IMR-90 (cell line): Measurements from ENCODE around the gene AIMP1. TPM values are rescaled to one million over a fixed set of nuclear protein-coding genes. Genes with fewer than 3 reads are reported as not detected.

Experiments used
- ATAC-seq: fragments of 200-7000 bp; cut with Tn5 transposase; 2 replicates; pipeline ENCODE4 v1.9.1; 2020; ENCODE audit warnings: low read depth, mild to moderate bottlenecking, moderate library complexity
- BruUV-seq: library from RNA; stranded (reverse); fragments of 400-500 nt; replicated peaks from 2 replicates; lab custom pipeline; 2021; lab: Mats Ljungman, UMichigan
- CTCF ChIA-PET: fragments of 300-600 bp; formaldehyde crosslinking; extraction: SDS; loops from one replicate; lab custom pipeline; 2021; ENCODE audit warnings: antibody characterized with exemption; lab: Yijun Ruan, JAX
- POLR2A ChIA-PET: fragments of 300-600 bp; sonication (Branson Sonifier 250); formaldehyde crosslinking; loops from one replicate; lab custom pipeline; 2022; ENCODE audit warnings: antibody characterized with exemption; ENCODE audit not compliant: unreplicated experiment; lab: Charles Lee
- DNase-seq: peaks from one replicate; pipeline ENCODE4 v3.0.0; 2013
- H2AFZ ChIP-seq: replicated peaks from 2 replicates; pipeline ENCODE3; 2013; ENCODE audit warnings: low read length, mild to moderate bottlenecking; ENCODE audit not compliant: poor library complexity
- H2AK5ac ChIP-seq: 2 replicates; pipeline ENCODE4 v1.6.1; 2013; ENCODE audit warnings: low read depth, low read length, inconsistent platforms
- H2AK9ac ChIP-seq: replicated peaks from 2 replicates; pipeline ENCODE3; 2013; ENCODE audit warnings: mild to moderate bottlenecking, low read depth, low read length, moderate library complexity; ENCODE audit not compliant: poor library complexity
- H2BK120ac ChIP-seq: 2 replicates; pipeline ENCODE4 v1.6.1; 2013; ENCODE audit warnings: low read depth, low read length, inconsistent platforms
- H2BK15ac ChIP-seq: 3 replicates; pipeline ENCODE4 v1.6.1; 2013; ENCODE audit warnings: low read depth, low read length, inconsistent platforms
- H2BK20ac ChIP-seq: 2 replicates; pipeline ENCODE4 v1.6.1; 2013; ENCODE audit warnings: low read depth, mild to moderate bottlenecking, inconsistent platforms, low read length, moderate library complexity
- H2BK5ac ChIP-seq: 2 replicates; pipeline ENCODE4 v1.6.1; 2013; ENCODE audit warnings: mild to moderate bottlenecking, low read depth, low read length, inconsistent platforms; ENCODE audit not compliant: poor library complexity, severe bottlenecking
- H3K14ac ChIP-seq: replicated peaks from 2 replicates; pipeline ENCODE4 v1.6.1; 2013; ENCODE audit warnings: low read depth, low read length, inconsistent platforms
- H3K18ac ChIP-seq: 2 replicates; pipeline ENCODE4 v1.6.1; 2013; ENCODE audit warnings: low read depth, low read length, control low read depth
- H3K23ac ChIP-seq: 2 replicates; pipeline ENCODE4 v1.6.1; 2013; ENCODE audit warnings: low read depth, low read length, inconsistent platforms
- H3K27ac ChIP-seq: 2 replicates; pipeline ENCODE4 v1.5.1; 2013; ENCODE audit warnings: mild to moderate bottlenecking, control low read depth, low read length; ENCODE audit not compliant: insufficient read depth
- H3K27me3 ChIP-seq: 2 replicates; pipeline ENCODE4 v1.6.1; 2013; ENCODE audit warnings: low read length; ENCODE audit not compliant: control insufficient read depth, insufficient read depth
- H3K36me3 ChIP-seq: 2 replicates; pipeline ENCODE4 v1.6.1; 2013; ENCODE audit warnings: low read length, mixed read lengths; ENCODE audit not compliant: control insufficient read depth, insufficient read depth
- H3K4ac ChIP-seq: 2 replicates; pipeline ENCODE4 v1.6.1; 2013; ENCODE audit warnings: low read depth, low read length, inconsistent platforms
- H3K4me1 ChIP-seq: 2 replicates; pipeline ENCODE4 v1.6.1; 2013; ENCODE audit warnings: low read length, mixed read lengths; ENCODE audit not compliant: control insufficient read depth, insufficient read depth
- H3K4me2 ChIP-seq: 2 replicates; pipeline ENCODE4 v1.6.1; 2013; ENCODE audit warnings: low read depth, mild to moderate bottlenecking, control low read depth, low read length, moderate library complexity
- H3K4me3 ChIP-seq: 2 replicates; pipeline ENCODE4 v1.5.1; 2013; ENCODE audit warnings: low read depth, mild to moderate bottlenecking, control low read depth, low read length, moderate library complexity; ENCODE audit not compliant: insufficient read depth
- H3K56ac ChIP-seq: 2 replicates; pipeline ENCODE4 v1.6.1; 2013; ENCODE audit warnings: low read length, inconsistent platforms; ENCODE audit not compliant: insufficient read depth; ENCODE audit errors: extremely low read depth
- H3K79me1 ChIP-seq, 2 experiments: 2 replicates each; pipeline ENCODE4 v1.6.1; 2013; ENCODE audit warnings: low read length in 2 of 2, inconsistent platforms in 1 of 2, low read depth in 1 of 2
- H3K9ac ChIP-seq: 2 replicates; pipeline ENCODE4 v1.6.1; 2013; ENCODE audit warnings: low read depth, low read length, control low read depth
- H3K9me1 ChIP-seq: 2 replicates; pipeline ENCODE4 v1.6.1; 2013; ENCODE audit warnings: low read length, inconsistent platforms; ENCODE audit not compliant: insufficient read depth
- H3K9me3 ChIP-seq: 2 replicates; pipeline ENCODE4 v1.6.1; 2013; ENCODE audit warnings: low read length; ENCODE audit not compliant: control insufficient read depth, insufficient read depth
- H4K20me1 ChIP-seq: 2 replicates; pipeline ENCODE4 v1.6.1; 2013; ENCODE audit warnings: low read length, inconsistent platforms; ENCODE audit not compliant: insufficient read depth
- H4K5ac ChIP-seq: 2 replicates; pipeline ENCODE4 v1.6.1; 2013; ENCODE audit warnings: mild to moderate bottlenecking, low read depth, low read length, control low read depth
- H4K8ac ChIP-seq, 2 experiments: 2 replicates each; pipeline ENCODE4 v1.6.1; 2013; ENCODE audit warnings: low read depth in 2 of 2, low read length in 2 of 2, control low read depth in 1 of 2, inconsistent platforms in 1 of 2
- H4K91ac ChIP-seq: 2 replicates; pipeline ENCODE4 v1.6.1; 2013; ENCODE audit warnings: low read depth, low read length, inconsistent platforms; ENCODE audit not compliant: insufficient read depth
- CEBPB ChIP-seq: IDR thresholded peaks from 2 replicates; pipeline ENCODE4 v1.6.1; 2012; ENCODE audit warnings: low read depth, low read length, improper control_type of control experiment
- MAFK ChIP-seq: IDR thresholded peaks from 2 replicates; pipeline ENCODE4 v1.6.1; 2012; ENCODE audit warnings: low read depth, low read length, improper control_type of control experiment
- WGBS, 2 experiments: methylation state at CpG; one replicate each; pipeline versions ENCODE4 v1.1.5 to v1.1.7; 2013; ENCODE audit warnings: missing lambda C conversion rate in 2 of 2; ENCODE audit not compliant: insufficient read length in 1 of 2; ENCODE audit errors: extremely low coverage in 2 of 2; 5-methylcytosine and 5-hydroxymethylcytosine counted together
- dilution Hi-C: fragments of 300-500 bp; cut with HindIII; formaldehyde crosslinking; loops from one replicate; pipeline ENCODE4 v1.14.3; 2018; ENCODE audit warnings: low sequenced_read_pairs; ENCODE audit not compliant: unreplicated experiment
- in situ Hi-C: fragments of 300-500 bp; cut with MboI; formaldehyde crosslinking; loops from 3 replicates; pipeline ENCODE4 v1.14.3; 2019; ENCODE audit warnings: low sequenced_read_pairs, inconsistent platforms, mixed read lengths
- intact Hi-C: fragments of 100-400 bp; cut with micrococcal nuclease; formaldehyde crosslinking; loops from 2 replicates; pipeline ENCODE4 v1.10.0; 2022
- polyA plus RNA-seq, 3 experiments: library from polyadenylated mRNA; depleted of rRNA; stranded (reverse); fragments of >200 nt; gene quantifications; 2 replicates each; pipeline ENCODE4 v1.2.3, GENCODE V29; 2012; ENCODE audit warnings: low replicate concordance in 1 of 3
- total RNA-seq: library from RNA; depleted of rRNA; stranded (reverse); fragments of >200 nt; gene quantifications from 2 replicates; pipeline ENCODE4 v1.2.3, GENCODE V29; 2012

AIMP1 gene
- total and polyA plus RNA-seq, 2 of the 4 experiments (the other 2 are of a cell fraction), result 11.8 to 21.4 TPM

- no peak overlapping the region for H3K18ac ChIP-seq
- no peak overlapping the region for H3K4me3 ChIP-seq
- ChIA-PET POLR2A (no interaction called here), CTCF (no interaction called here)
- H2AK9ac ChIP-seq, result no peak overlapping the region
- H3K4me1 ChIP-seq, result no peaks in the 10 kb centered on the region
- H2AK5ac ChIP-seq, result no peak overlapping the region
- WGBS, 2 experiments, result 60% methylated on average over 1 of the region's 1 CpG; no CpG with 5 or more reads in 1 of the 2 experiments
- no peak overlapping the region for H3K9ac ChIP-seq
- no peak overlapping the region for H3K4me2 ChIP-seq
- H3K4ac ChIP-seq, result no peak overlapping the region
- H3K56ac ChIP-seq, result no peak overlapping the region
- dilution Hi-C loops (no loop called here), in situ Hi-C loops (no loop called here), intact Hi-C loops (no loop called here)
- ATAC-seq (0 out of 2 replicates have a peak, but pooled peaks have one; percentile 27), DNase-seq (peak; percentile 9)
- H4K20me1 ChIP-seq, result no peaks in the 10 kb centered on the region
- no TSS peak for BruUV-seq
- H3K14ac ChIP-seq, result no peak overlapping the region
- no peak overlapping the region for H2BK5ac ChIP-seq
- no peaks in the 10 kb centered on the region for H3K9me3 ChIP-seq
- no peak overlapping the region for H2BK15ac ChIP-seq
- H4K91ac ChIP-seq, result no peak overlapping the region
- no peak overlapping the region for H2BK120ac ChIP-seq
- no peak overlapping the region for H2BK20ac ChIP-seq
- no peaks in the 10 kb centered on the region for H3K27me3 ChIP-seq
- H3K23ac ChIP-seq, result no peak overlapping the region
- H2AFZ ChIP-seq, result no peak overlapping the region
- no peak overlapping the region for H3K27ac ChIP-seq
- no peak overlapping the region for H4K8ac ChIP-seq
- H4K5ac ChIP-seq, result no peak overlapping the region
- H3K79me1 ChIP-seq, result no peaks in the 10 kb centered on the region
- no peaks in the 10 kb centered on the region for H3K9me1 ChIP-seq
- TF ChIP-seq MAFK (no peak), CEBPB (peak; percentile 88)
- H3K36me3 ChIP-seq, result peaks cover 2% of the 10 kb centered on the region; the same call in 1 of the 2 replicates
Observed at GRCh38 chr4:106353786-106354185, 37.4 kb downstream of the AIMP1 start.
